Loucy (cell line): Measurements from ENCODE around the gene PTPN3.

ENCODE experiments used
- H2AFZ ChIP-seq: fragments of 200-600 bp; sonication (generic); 2 replicates; pipeline ENCODE4 v1.6.0; 2016; ENCODE audit warnings: antibody characterized with exemption, mild to moderate bottlenecking, low read length, moderate library complexity
- H3F3A ChIP-seq: fragments of 200-600 bp; 2 replicates; pipeline ENCODE4 v1.6.0; 2016; ENCODE audit warnings: antibody characterized with exemption, low read depth, mild to moderate bottlenecking
- H3K27me3 ChIP-seq: fragments of 200-600 bp; sonication (generic); 2 replicates; pipeline ENCODE4 v1.6.1; 2014; ENCODE audit warnings: low read length, mild to moderate bottlenecking; ENCODE audit not compliant: insufficient read depth, poor library complexity, severe bottlenecking
- H3K36me3 ChIP-seq: fragments of 200-600 bp; sonication (generic); 2 replicates; pipeline ENCODE4 v1.6.1; 2016; ENCODE audit warnings: low read length; ENCODE audit not compliant: insufficient read depth
- H3K4me1 ChIP-seq: fragments of 200-600 bp; sonication (generic); 2 replicates; pipeline ENCODE4 v1.5.1; 2014; ENCODE audit warnings: low read length, mild to moderate bottlenecking; ENCODE audit not compliant: insufficient read depth, poor library complexity, severe bottlenecking
- H3K4me2 ChIP-seq: fragments of 200-600 bp; sonication (generic); 2 replicates; pipeline ENCODE4 v1.6.0; 2014; ENCODE audit warnings: antibody characterized with exemption, low read length, low read depth, mild to moderate bottlenecking; ENCODE audit not compliant: poor library complexity, severe bottlenecking
- H3K4me3 ChIP-seq: fragments of 200-600 bp; sonication (generic); 2 replicates; pipeline ENCODE4 v1.5.1; 2014; ENCODE audit warnings: low read length, mild to moderate bottlenecking, mixed read lengths; ENCODE audit not compliant: poor library complexity, severe bottlenecking
- H3K79me2 ChIP-seq: fragments of 200-600 bp; sonication (generic); 2 replicates; pipeline ENCODE4 v1.6.1; 2014; ENCODE audit warnings: low read length; ENCODE audit not compliant: insufficient read depth
- H3K9ac ChIP-seq: fragments of 200-600 bp; sonication (generic); 2 replicates; pipeline ENCODE4 v1.6.0; 2014; ENCODE audit warnings: mild to moderate bottlenecking, low read depth, low read length, moderate library complexity; ENCODE audit not compliant: poor library complexity, severe bottlenecking
- H3K9me2 ChIP-seq: fragments of 200-600 bp; sonication (generic); replicated peaks from 2 replicates; pipeline ENCODE4 v1.6.1; 2016; ENCODE audit warnings: low read depth, low read length, mixed read lengths
- H3K9me3 ChIP-seq: fragments of 200-600 bp; sonication (generic); 2 replicates; pipeline ENCODE4 v1.6.1; 2014; ENCODE audit warnings: mild to moderate bottlenecking, antibody characterized with exemption, low read length, low read depth; ENCODE audit not compliant: insufficient read depth
- H4K20me1 ChIP-seq: fragments of 200-600 bp; sonication (generic); 2 replicates; pipeline ENCODE4 v1.6.0; 2014; ENCODE audit warnings: antibody characterized with exemption, low read length, mild to moderate bottlenecking; ENCODE audit not compliant: insufficient read depth, poor library complexity, severe bottlenecking
- CTCF ChIP-seq: fragments of 200-600 bp; sonication (generic); conservative IDR thresholded peaks from 2 replicates; pipeline ENCODE4 v1.5.1; 2014; ENCODE audit warnings: mild to moderate bottlenecking, antibody characterized with exemption, low read length
- EZH2phosphoT487 ChIP-seq: fragments of 200-600 bp; IDR thresholded peaks from 2 replicates; pipeline ENCODE4 v1.6.1; 2018; ENCODE audit warnings: antibody characterized with exemption, mild to moderate bottlenecking, moderate library complexity, borderline replicate concordance

Gene PTPN3

GRCh38 chr9:109399258-109399767, 98.8 kb downstream of the PTPN3 start:
- TF ChIP-seq EZH2phosphoT487 = no peak
- no peak for TF ChIP-seq CTCF
- H3K9ac ChIP-seq = no peak overlapping the region
- H3K9me2 ChIP-seq = no peaks in the 10 kb centered on the region
- H3K4me1 ChIP-seq = no peaks in the 10 kb centered on the region
- H2AFZ ChIP-seq = no peak overlapping the region
- no peaks in the 10 kb centered on the region for H4K20me1 ChIP-seq
- H3K27me3 ChIP-seq = no peaks in the 10 kb centered on the region
- H3K4me3 ChIP-seq = no peak overlapping the region
- no peaks in the 10 kb centered on the region for H3K79me2 ChIP-seq
- H3F3A ChIP-seq = no peaks in the 10 kb centered on the region
- H3K9me3 ChIP-seq = no peaks in the 10 kb centered on the region
- H3K4me2 ChIP-seq = no peak overlapping the region
- H3K36me3 ChIP-seq = no peaks in the 10 kb centered on the region

- Histone ChIP-seq H3K9me2 (no peaks in the 10 kb centered on the region), H3K4me2 (no peak overlapping the region), H4K20me1 (no peaks in the 10 kb centered on the region), H2AFZ (no peak overlapping the region), H3K4me1 (no peaks in the 10 kb centered on the region), H3K9me3 (no peaks in the 10 kb centered on the region), H3K79me2 (no peaks in the 10 kb centered on the region), H3F3A (no peaks in the 10 kb centered on the region), H3K4me3 (no peak overlapping the region), H3K36me3 (no peaks in the 10 kb centered on the region), H3K9ac (no peak overlapping the region), H3K27me3 (no peaks in the 10 kb centered on the region)
- TF ChIP-seq CTCF (no peak), EZH2phosphoT487 (no peak)
Measured at GRCh38 chr9:109391176-109391575, 106.9 kb downstream of the PTPN3 start.

GRCh38 chr9:109387856-109388255, 110.3 kb downstream of the PTPN3 start:
- Histone ChIP-seq H2AFZ (no peak overlapping the region), H3K27me3 (no peaks in the 10 kb centered on the region), H3F3A (no peaks in the 10 kb centered on the region), H3K9me2 (no peaks in the 10 kb centered on the region), H3K9ac (no peak overlapping the region), H3K4me1 (no peaks in the 10 kb centered on the region), H3K4me3 (no peak overlapping the region), H4K20me1 (no peaks in the 10 kb centered on the region), H3K4me2 (no peak overlapping the region), H3K36me3 (no peaks in the 10 kb centered on the region), H3K79me2 (no peaks in the 10 kb centered on the region), H3K9me3 (no peaks in the 10 kb centered on the region)
- TF ChIP-seq EZH2phosphoT487 = no peak
- no peak for TF ChIP-seq CTCF
